Mesothelial cell of epicardium (in vitro differentiated cells): ENCODE data around the gene RYR1. TPM values are rescaled to one million over a fixed set of nuclear protein-coding genes. Genes with fewer than 3 reads are reported as not detected.
"Not testable (repeated sequence)": the region's sequence is repeated elsewhere in the genome, so short reads cannot be mapped to it uniquely, and the experiment has no call there.

Experiments
- DNase-seq, 2 experiments: peaks; one replicate each; pipeline ENCODE4 v3.0.0; 2021; ENCODE audit warnings: low spot score in 2 of 2; ENCODE audit not compliant: unreplicated experiment in 2 of 2
- H3K27ac Mint-ChIP-seq: 2 replicates; pipeline ENCODE4 v1.8.0; 2021; ENCODE audit warnings: mixed read lengths
- H3K27me3 Mint-ChIP-seq: 2 replicates; pipeline ENCODE4 v1.8.0; 2021; ENCODE audit warnings: low read depth, mixed read lengths
- H3K36me3 Mint-ChIP-seq: 2 replicates; pipeline ENCODE4 v1.8.0; 2021; ENCODE audit warnings: mixed read lengths
- H3K4me1 Mint-ChIP-seq: 2 replicates; pipeline ENCODE4 v1.8.0; 2021; ENCODE audit warnings: mixed read lengths
- H3K4me3 Mint-ChIP-seq: 2 replicates; pipeline ENCODE4 v1.8.0; 2021; ENCODE audit warnings: mild to moderate bottlenecking, moderate library complexity, mixed read lengths
- H3K9me3 Mint-ChIP-seq: 2 replicates; pipeline ENCODE4 v1.8.0; 2021; ENCODE audit warnings: mixed read lengths
- CTCF ChIP-seq: fragments of 200-600 bp; sonication (generic); IDR thresholded peaks from one replicate; pipeline ENCODE4 v1.5.0; 2021; ENCODE audit warnings: antibody characterized with exemption; ENCODE audit not compliant: unreplicated experiment
- total RNA-seq: library from RNA; stranded (reverse); gene quantifications from 3 replicates; pipeline ENCODE4 v1.2.1, GENCODE V29; 2021

Gene RYR1
- total RNA-seq, 1 donor from 2014 or later, result 0.27 TPM

GRCh38 chr19:38516802-38517201, 83.3 kb downstream of the RYR1 start:
- peaks cover 2% of the 10 kb centered on the region for H3K27me3 Mint-ChIP-seq
- no peaks in the 10 kb centered on the region for H3K9me3 Mint-ChIP-seq
- H3K27ac Mint-ChIP-seq, result no peak overlapping the region
- no peaks in the 10 kb centered on the region for H3K4me1 Mint-ChIP-seq
- DNase-seq, result no peak
- H3K36me3 Mint-ChIP-seq, result no peaks in the 10 kb centered on the region
- no peak overlapping the region for H3K4me3 Mint-ChIP-seq
- no peak for TF ChIP-seq CTCF

GRCh38 chr19:38517321-38517720, 83.8 kb downstream of the RYR1 start:
- no peak for TF ChIP-seq CTCF
- Mint-ChIP-seq H3K4me1 (no peaks in the 10 kb centered on the region), H3K27ac (no peak overlapping the region), H3K27me3 (peaks cover 2% of the 10 kb centered on the region), H3K9me3 (no peaks in the 10 kb centered on the region), H3K36me3 (no peaks in the 10 kb centered on the region), H3K4me3 (no peak overlapping the region)
- DNase-seq, result no peak

- not testable (repeated sequence) for H3K4me3 Mint-ChIP-seq, H3K27ac Mint-ChIP-seq, H3K36me3 Mint-ChIP-seq, H3K27me3 Mint-ChIP-seq, H3K4me1 Mint-ChIP-seq, DNase-seq, H3K9me3 Mint-ChIP-seq
Measured at GRCh38 chr19:38517980-38518379, 84.5 kb downstream of the RYR1 start.

GRCh38 chr19:38519168-38519567, 85.7 kb downstream of the RYR1 start:
- no peaks in the 10 kb centered on the region for H3K36me3 Mint-ChIP-seq
- no peaks in the 10 kb centered on the region for H3K9me3 Mint-ChIP-seq
- H3K27ac Mint-ChIP-seq, result no peak overlapping the region
- H3K4me1 Mint-ChIP-seq, result no peaks in the 10 kb centered on the region
- no peak for DNase-seq
- H3K4me3 Mint-ChIP-seq, result no peak overlapping the region
- H3K27me3 Mint-ChIP-seq, result peaks cover 2% of the 10 kb centered on the region
- no peak for TF ChIP-seq CTCF

GRCh38 chr19:38519988-38520387, 86.5 kb downstream of the RYR1 start:
- H3K9me3 Mint-ChIP-seq, result no peaks in the 10 kb centered on the region
- H3K4me3 Mint-ChIP-seq, result no peak overlapping the region
- peaks cover 4% of the 10 kb centered on the region for H3K27me3 Mint-ChIP-seq
- H3K4me1 Mint-ChIP-seq, result no peaks in the 10 kb centered on the region
- no peaks in the 10 kb centered on the region for H3K36me3 Mint-ChIP-seq
- no peak for TF ChIP-seq CTCF
- H3K27ac Mint-ChIP-seq, result no peak overlapping the region
- DNase-seq, result no peak

- no peak overlapping the region for H3K4me3 Mint-ChIP-seq
- no peak for TF ChIP-seq CTCF
- no peaks in the 10 kb centered on the region for H3K36me3 Mint-ChIP-seq
- no peak for DNase-seq
- no peaks in the 10 kb centered on the region for H3K4me1 Mint-ChIP-seq
- H3K27me3 Mint-ChIP-seq, result peaks cover 3% of the 10 kb centered on the region
- no peaks in the 10 kb centered on the region for H3K9me3 Mint-ChIP-seq
- no peak overlapping the region for H3K27ac Mint-ChIP-seq
Measured at GRCh38 chr19:38522915-38523314, 89.4 kb downstream of the RYR1 start.
